HG02973 (cell line): Measurements from ENCODE around the gene NOVA1.

Experiments
- ATAC-seq: cut with Tn5 transposase; IDR thresholded peaks from one replicate; pipeline ENCODE4 v1.9.1; 2021; ENCODE audit warnings: moderate library complexity; ENCODE audit not compliant: unreplicated experiment

The NOVA1 gene

GRCh38 chr14:26594148-26594547, 3.7 kb downstream of the NOVA1 start:
- ATAC-seq, result no peak

- ATAC-seq, result no peak
Measured at GRCh38 chr14:26593357-26593756, 4.5 kb downstream of the NOVA1 start.

- no peak for ATAC-seq
Measured at GRCh38 chr14:26589925-26590324, 7.9 kb downstream of the NOVA1 start.

- no peak for ATAC-seq
Measured at GRCh38 chr14:26577711-26578110, 20.1 kb downstream of the NOVA1 start.

- ATAC-seq, result no peak
Measured at GRCh38 chr14:26554069-26554772, 43.6 kb downstream of the NOVA1 start.

- no peak for ATAC-seq
Measured at GRCh38 chr14:26549571-26549970, 48.3 kb downstream of the NOVA1 start.

GRCh38 chr14:26548406-26548805, 49.4 kb downstream of the NOVA1 start:
- no peak for ATAC-seq

- no peak for ATAC-seq
Measured at GRCh38 chr14:26538176-26538575, 59.7 kb downstream of the NOVA1 start.

GRCh38 chr14:26531894-26532293, 65.9 kb downstream of the NOVA1 start:
- ATAC-seq, result no peak

- ATAC-seq, result no peak
Measured at GRCh38 chr14:26528415-26529182, 69.2 kb downstream of the NOVA1 start.

- ATAC-seq, result no peak
Measured at GRCh38 chr14:26527095-26527494, 70.7 kb downstream of the NOVA1 start.

- no peak for ATAC-seq
Measured at GRCh38 chr14:26526137-26526536, 71.7 kb downstream of the NOVA1 start.

GRCh38 chr14:26525085-26525484, 72.7 kb downstream of the NOVA1 start:
- no peak for ATAC-seq

GRCh38 chr14:26522967-26523366, 74.9 kb downstream of the NOVA1 start:
- ATAC-seq, result no peak

- no peak for ATAC-seq
Measured at GRCh38 chr14:26517771-26518170, 80.1 kb downstream of the NOVA1 start.

GRCh38 chr14:26500028-26500427, 97.8 kb downstream of the NOVA1 start:
- no peak for ATAC-seq

- ATAC-seq, result no peak
Measured at GRCh38 chr14:26499546-26499945, 98.3 kb downstream of the NOVA1 start.

GRCh38 chr14:26486922-26487321, 110.9 kb downstream of the NOVA1 start:
- no peak for ATAC-seq

GRCh38 chr14:26484562-26484961, 113.3 kb downstream of the NOVA1 start:
- ATAC-seq, result no peak

GRCh38 chr14:26478967-26479366, 118.9 kb downstream of the NOVA1 start:
- ATAC-seq, result no peak

- no peak for ATAC-seq
Measured at GRCh38 chr14:26466862-26467261, 131.0 kb downstream of the NOVA1 start.

GRCh38 chr14:26463136-26463535, 134.7 kb downstream of the NOVA1 start:
- no peak for ATAC-seq
